ENCODE data around the gene SMC2.

The SMC2 gene

DNA sequence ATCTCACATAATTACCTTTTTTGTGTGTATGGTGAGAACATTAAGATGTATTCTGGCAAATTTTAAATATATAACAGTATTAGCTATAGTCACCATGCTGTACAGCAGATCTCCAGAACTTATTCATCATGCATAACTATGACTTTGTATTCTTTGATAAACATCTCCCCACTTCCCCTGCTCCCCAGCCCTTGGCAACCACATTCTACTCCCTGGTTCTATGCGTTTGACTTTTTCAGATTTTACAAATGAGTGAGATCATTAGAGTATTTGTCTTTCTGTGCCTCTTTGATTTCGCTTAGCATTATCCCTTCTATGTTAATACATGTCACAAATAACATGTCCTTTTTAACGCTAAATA, 49.4 kb downstream of the SMC2 start:
- no peak overlapping the region for H3K27ac ChIP-seq
- TF ChIP-seq, protein P1, sequence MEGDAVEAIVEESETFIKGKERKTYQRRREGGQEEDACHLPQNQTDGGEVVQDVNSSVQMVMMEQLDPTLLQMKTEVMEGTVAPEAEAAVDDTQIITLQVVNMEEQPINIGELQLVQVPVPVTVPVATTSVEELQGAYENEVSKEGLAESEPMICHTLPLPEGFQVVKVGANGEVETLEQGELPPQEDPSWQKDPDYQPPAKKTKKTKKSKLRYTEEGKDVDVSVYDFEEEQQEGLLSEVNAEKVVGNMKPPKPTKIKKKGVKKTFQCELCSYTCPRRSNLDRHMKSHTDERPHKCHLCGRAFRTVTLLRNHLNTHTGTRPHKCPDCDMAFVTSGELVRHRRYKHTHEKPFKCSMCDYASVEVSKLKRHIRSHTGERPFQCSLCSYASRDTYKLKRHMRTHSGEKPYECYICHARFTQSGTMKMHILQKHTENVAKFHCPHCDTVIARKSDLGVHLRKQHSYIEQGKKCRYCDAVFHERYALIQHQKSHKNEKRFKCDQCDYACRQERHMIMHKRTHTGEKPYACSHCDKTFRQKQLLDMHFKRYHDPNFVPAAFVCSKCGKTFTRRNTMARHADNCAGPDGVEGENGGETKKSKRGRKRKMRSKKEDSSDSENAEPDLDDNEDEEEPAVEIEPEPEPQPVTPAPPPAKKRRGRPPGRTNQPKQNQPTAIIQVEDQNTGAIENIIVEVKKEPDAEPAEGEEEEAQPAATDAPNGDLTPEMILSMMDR (conservative IDR thresholded peaks at IDR 0.05), result no peak
- no peak for TF ChIP-seq ZFX (IDR thresholded peaks at IDR 0.05)

DNA sequence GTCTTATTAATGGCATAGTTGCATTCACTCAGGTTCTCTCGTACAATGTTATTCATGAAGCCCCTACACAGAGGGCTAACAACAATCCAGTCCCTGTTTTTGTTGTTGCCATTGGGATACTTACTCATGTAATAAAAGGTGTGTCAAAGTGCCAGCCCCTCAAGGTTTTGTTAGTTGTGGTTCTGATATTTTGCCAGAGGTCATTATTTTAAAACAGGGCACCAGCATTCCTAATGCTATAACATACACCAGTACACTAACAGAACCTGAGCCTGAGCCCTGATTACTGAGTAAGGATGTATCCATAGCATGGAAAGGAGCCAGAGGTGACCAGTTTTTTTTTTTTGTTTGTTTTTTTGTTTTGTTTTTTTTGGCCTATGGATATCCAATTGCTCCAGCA, 50.2 kb downstream of the SMC2 start:
- no peak overlapping the region for H3K27ac ChIP-seq
- TF ChIP-seq, protein P1 (conservative IDR thresholded peaks at IDR 0.05), result no peak
- TF ChIP-seq ZFX (IDR thresholded peaks at IDR 0.05), result no peak

DNA sequence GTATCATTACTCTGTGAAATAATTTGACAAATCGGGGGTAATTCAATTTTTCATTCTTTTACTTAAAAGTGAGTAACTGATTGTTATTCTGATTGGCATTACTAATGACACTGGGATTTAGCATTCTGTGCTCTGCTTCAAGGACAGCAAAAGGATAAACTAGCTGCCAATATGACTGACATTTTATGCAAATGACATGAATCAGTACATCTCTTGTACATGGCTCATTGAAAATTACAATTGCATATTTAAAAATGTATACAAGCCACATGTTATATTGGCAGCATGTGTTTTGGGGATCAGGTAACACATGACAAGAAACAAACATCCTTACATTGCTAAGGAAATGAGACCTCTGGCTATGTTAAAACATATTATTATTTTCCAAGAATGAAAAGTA, 79.0 kb downstream of the SMC2 start:
- TF ChIP-seq, protein P1 (conservative IDR thresholded peaks at IDR 0.05), result no peak
- TF ChIP-seq ZFX (IDR thresholded peaks at IDR 0.05), result no peak
- no peak overlapping the region for H3K27ac ChIP-seq

DNA sequence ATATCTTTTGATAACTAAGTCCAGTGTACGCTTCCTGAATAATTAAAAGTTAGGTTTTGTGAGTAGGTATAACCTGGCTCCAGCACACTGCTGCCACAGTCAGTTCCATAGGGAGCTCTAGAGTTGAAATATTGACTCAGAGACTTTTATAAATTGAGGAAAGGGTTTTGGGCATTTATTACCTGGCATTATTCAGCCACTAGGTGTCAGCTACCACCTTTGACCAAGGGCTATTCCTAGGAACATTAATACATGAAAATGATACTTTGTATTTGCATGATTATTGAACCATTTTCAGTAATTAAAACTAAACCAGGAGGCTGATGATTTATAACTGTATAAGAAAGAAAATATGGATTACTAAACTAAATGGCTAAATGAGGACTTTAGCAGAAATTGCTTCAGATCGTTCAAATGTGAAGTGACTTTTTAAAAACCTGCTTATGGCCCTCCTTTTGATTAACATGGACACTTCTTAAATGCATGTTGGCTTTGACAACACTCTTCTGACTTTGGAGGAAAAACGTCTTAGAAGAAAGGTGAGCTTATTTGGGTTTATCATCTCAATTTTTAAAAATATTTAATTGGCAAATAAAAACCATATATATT, 83.0 kb downstream of the SMC2 start:
- TF ChIP-seq ZFX (IDR thresholded peaks at IDR 0.05), result no peak
- TF ChIP-seq, protein P1 (conservative IDR thresholded peaks at IDR 0.05), result peak; percentile 83
- no peak overlapping the region for H3K27ac ChIP-seq

DNA sequence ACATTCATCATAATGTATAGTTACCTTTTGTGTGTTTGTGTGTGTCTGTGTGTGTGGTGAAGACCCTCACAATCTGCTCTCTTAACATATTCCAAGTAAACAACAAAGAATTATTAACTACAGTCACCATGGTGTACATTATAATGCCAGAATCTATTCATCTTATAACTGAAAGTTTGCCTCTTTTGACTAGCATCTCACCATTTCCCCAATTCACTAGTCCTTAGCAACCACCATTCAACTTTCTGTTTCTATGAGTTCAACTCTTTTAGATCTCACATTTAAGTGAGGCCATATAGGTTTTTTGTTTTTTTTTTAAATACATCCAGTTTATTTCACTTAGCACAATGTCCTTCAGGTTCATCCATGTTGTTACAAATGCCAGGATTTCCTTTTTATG, 83.6 kb downstream of the SMC2 start:
- TF ChIP-seq, protein P1 (conservative IDR thresholded peaks at IDR 0.05), result no peak
- TF ChIP-seq ZFX (IDR thresholded peaks at IDR 0.05), result no peak
- H3K27ac ChIP-seq, result no peak overlapping the region

Data from C4-2B (cell line).